ENCODE data around the gene C19orf53.
"Not testable (repeated sequence)": the region's sequence is repeated elsewhere in the genome, so short reads cannot be mapped to it uniquely, and the experiment has no call there.

C19orf53 gene

GRCh38 chr19:13748169-13748828 is 26.0 kb upstream of the C19orf53 start:
- TF ChIP-seq CTCF (IDR thresholded peaks at IDR 0.05; ENCODE audit: control extremely low read depth, extremely low read depth, low read depth, missing control alignments) = no peak
- CTCF ChIA-PET = interaction anchor here (0.8 to 3.8 kb wide), 7 partner anchors 9 to 114 kb away, joined by 3 to 15 read pairs (median 5); partner anchors contain the start of gene MRI1
- DNase-seq (ENCODE audit: extremely low spot score) = no peak
- POLR2A ChIA-PET = interaction anchor here (0.6 to 1.3 kb wide), 7 partner anchors 10 to 593 kb away, joined by 3 to 6 read pairs (median 3); no protein-coding TSS in a partner anchor

- TF ChIP-seq CTCF (IDR thresholded peaks at IDR 0.05; ENCODE audit: control extremely low read depth, extremely low read depth, low read depth, missing control alignments) = no peak
- ChIA-PET CTCF (interaction anchor here (1.3 kb wide), 1 partner anchor 22 kb away, joined by 3 read pairs; the partner anchor contains the start of gene C19orf53), POLR2A (no interaction called here)
- no peak for DNase-seq (ENCODE audit: extremely low spot score)
Measured at GRCh38 chr19:13751436-13751835, 22.8 kb upstream of the C19orf53 start.

- POLR2A ChIA-PET; CTCF ChIA-PET; DNase-seq (ENCODE audit: extremely low spot score): not testable (repeated sequence)
Measured at GRCh38 chr19:13753622-13754021, 20.6 kb upstream of the C19orf53 start.

- ChIA-PET CTCF (interaction anchor here (1.3 to 1.5 kb wide), 2 partner anchors 18 to 106 kb away, joined by 3 read pairs; partner anchors contain the start of gene C19orf53), POLR2A (no interaction called here)
- DNase-seq (ENCODE audit: extremely low spot score) = no peak
- TF ChIP-seq CTCF (IDR thresholded peaks at IDR 0.05; ENCODE audit: control extremely low read depth, extremely low read depth, low read depth, missing control alignments) = no peak
Measured at GRCh38 chr19:13756210-13756609, 18.0 kb upstream of the C19orf53 start.

- CTCF ChIA-PET = no interaction called here
- no peak for DNase-seq (ENCODE audit: extremely low spot score)
- TF ChIP-seq CTCF (IDR thresholded peaks at IDR 0.05; ENCODE audit: control extremely low read depth, extremely low read depth, low read depth, missing control alignments) = no peak
- POLR2A ChIA-PET = no interaction called here
Measured at GRCh38 chr19:13757805-13758772, 16.2 kb upstream of the C19orf53 start.

- ChIA-PET POLR2A (no interaction called here), CTCF (no interaction called here)
- DNase-seq (ENCODE audit: extremely low spot score) = no peak
- no peak for TF ChIP-seq CTCF (IDR thresholded peaks at IDR 0.05; ENCODE audit: control extremely low read depth, extremely low read depth, low read depth, missing control alignments)
Measured at GRCh38 chr19:13758795-13759194, 15.5 kb upstream of the C19orf53 start.

Data from GM10248 (cell line).